DOHH2 (cell line): ENCODE measurements around the gene LIAS.

Experiments used
- CTCF ChIP-seq: fragments of 200-600 bp; sonication (generic); IDR thresholded peaks from one replicate; pipeline ENCODE4 v1.5.1; 2014; ENCODE audit warnings: antibody characterized with exemption, mild to moderate bottlenecking, low read depth, low read length; ENCODE audit not compliant: poor library complexity, severe bottlenecking
- EZH2phosphoT487 ChIP-seq: fragments of 200-600 bp; sonication (generic); IDR thresholded peaks from 2 replicates; pipeline ENCODE4 v1.6.1; 2017; ENCODE audit warnings: borderline replicate concordance, mild to moderate bottlenecking, antibody characterized with exemption, low read length, moderate library complexity, mixed read lengths

DNA sequence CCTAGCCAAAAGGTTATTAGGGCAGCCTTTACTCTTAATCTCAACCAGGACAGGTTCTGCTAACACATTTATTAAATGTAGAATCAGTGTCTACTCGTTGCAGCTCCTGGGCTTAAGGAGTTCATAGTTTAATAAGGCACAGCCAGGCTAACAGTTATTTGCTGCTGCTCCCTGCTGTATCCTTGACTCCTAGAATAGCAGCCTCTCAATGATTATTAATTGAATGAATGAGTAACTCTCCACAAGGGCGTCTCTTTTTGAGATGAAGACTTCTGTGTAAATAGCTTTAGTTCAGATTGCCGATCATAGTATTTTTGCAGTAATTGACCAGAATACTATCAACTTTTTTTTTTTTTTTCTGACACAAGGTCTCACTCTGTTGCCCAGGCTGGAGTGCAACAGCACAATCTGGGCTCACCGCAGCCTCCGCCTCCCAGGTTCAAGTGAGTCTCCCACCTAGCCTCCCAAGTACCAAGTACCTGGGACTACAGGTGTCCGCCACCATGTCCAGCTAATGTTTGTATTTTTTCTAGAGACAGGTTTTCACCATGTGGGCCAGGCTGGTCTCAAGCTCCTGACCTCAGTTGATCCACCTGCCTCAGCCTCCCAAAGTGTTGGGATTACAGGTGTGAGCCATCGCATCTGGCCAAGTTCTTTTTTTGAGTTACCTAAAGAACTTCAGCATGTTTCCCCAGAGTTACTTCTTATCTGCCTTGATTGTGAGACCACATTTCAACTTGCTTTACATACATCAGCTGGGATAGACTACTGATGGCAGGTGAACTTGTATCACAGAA, 65.5 kb downstream of the LIAS start:
- TF ChIP-seq EZH2phosphoT487 (no peak), CTCF (no peak)
